Suprapubic skin (tissue), 4 donors: ENCODE measurements around the gene PACSIN2.

Experiments used
- EP300 ChIP-seq: sonication (generic); formaldehyde crosslinking; IDR thresholded peaks from one replicate; pipeline ENCODE4 v1.6.1; 2017; ENCODE audit warnings: antibody characterized with exemption
- POLR2A ChIP-seq, 2 donors: fragments of 450-650 bp; IDR thresholded peaks; one replicate each; pipeline ENCODE4 v1.6.1; 2017; ENCODE audit warnings: antibody characterized with exemption in 2 of 2, mild to moderate bottlenecking in 2 of 2, moderate library complexity in 2 of 2
- POLR2AphosphoS5 ChIP-seq, 3 donors: sonication (generic); formaldehyde crosslinking; IDR thresholded peaks; one replicate each; pipeline ENCODE4 v1.6.1; 2017; ENCODE audit warnings: antibody characterized with exemption in 3 of 3
- TF ChIP-seq, protein P1 (sequence below), 2 donors: fragments of 200-600 bp in 1 of 2; fragments of 450-650 bp in 1 of 2; sonication (generic) in 1 of 2; IDR thresholded peaks; one replicate each; pipeline ENCODE4 v1.5.1; 2016 to 2019; ENCODE audit warnings: antibody characterized with exemption in 2 of 2, mild to moderate bottlenecking in 1 of 2, moderate library complexity in 1 of 2

DNA sequence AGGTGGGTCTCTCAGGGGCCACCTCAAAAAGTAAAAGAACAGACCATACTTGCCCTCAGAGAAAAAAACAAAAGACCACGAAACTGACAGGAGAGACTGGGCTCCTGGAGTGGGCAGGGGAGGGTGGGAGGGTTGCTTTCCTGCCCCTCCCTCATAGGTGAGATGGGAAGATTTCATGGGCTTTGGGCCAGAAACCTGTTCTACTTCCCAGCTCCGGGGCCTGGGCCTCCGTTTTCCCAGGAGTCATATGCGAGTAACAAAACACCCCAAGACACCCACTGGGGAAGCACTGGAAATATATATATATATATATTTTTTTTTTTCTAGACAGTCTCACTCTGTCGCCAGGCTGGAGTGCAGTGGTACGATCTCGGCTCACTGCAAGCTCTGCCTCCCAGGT is 42.7 kb upstream of the PACSIN2 start:
- TF ChIP-seq, protein P1, sequence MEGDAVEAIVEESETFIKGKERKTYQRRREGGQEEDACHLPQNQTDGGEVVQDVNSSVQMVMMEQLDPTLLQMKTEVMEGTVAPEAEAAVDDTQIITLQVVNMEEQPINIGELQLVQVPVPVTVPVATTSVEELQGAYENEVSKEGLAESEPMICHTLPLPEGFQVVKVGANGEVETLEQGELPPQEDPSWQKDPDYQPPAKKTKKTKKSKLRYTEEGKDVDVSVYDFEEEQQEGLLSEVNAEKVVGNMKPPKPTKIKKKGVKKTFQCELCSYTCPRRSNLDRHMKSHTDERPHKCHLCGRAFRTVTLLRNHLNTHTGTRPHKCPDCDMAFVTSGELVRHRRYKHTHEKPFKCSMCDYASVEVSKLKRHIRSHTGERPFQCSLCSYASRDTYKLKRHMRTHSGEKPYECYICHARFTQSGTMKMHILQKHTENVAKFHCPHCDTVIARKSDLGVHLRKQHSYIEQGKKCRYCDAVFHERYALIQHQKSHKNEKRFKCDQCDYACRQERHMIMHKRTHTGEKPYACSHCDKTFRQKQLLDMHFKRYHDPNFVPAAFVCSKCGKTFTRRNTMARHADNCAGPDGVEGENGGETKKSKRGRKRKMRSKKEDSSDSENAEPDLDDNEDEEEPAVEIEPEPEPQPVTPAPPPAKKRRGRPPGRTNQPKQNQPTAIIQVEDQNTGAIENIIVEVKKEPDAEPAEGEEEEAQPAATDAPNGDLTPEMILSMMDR (IDR thresholded peaks at IDR 0.05) = no peak
- TF ChIP-seq EP300 = no peak
- no peak for TF ChIP-seq POLR2AphosphoS5 (IDR thresholded peaks at IDR 0.05)
- TF ChIP-seq POLR2A (IDR thresholded peaks at IDR 0.05) = no peak
